GM13977 (cell line): Measurements from ENCODE around the gene AHCYL2.

Experiments
- DNase-seq: peaks from one replicate; pipeline ENCODE4 v3.0.0; 2012; ENCODE audit warnings: low spot score
- CTCF ChIP-seq: IDR thresholded peaks from 2 replicates; pipeline ENCODE4 v1.5.1; 2012; ENCODE audit warnings: mild to moderate bottlenecking, control low read depth; ENCODE audit not compliant: insufficient read depth; ENCODE audit errors: extremely low read depth, missing control alignments
- in situ Hi-C: fragments of 300-500 bp; cut with MboI; formaldehyde crosslinking; loops from one replicate; pipeline ENCODE4 v1.12.0; 2022; ENCODE audit warnings: low sequenced_read_pairs, low pct_unique_long_range_greater_than_20kb, mixed read lengths, inconsistent platforms; ENCODE audit not compliant: unreplicated experiment

AHCYL2 gene

DNA sequence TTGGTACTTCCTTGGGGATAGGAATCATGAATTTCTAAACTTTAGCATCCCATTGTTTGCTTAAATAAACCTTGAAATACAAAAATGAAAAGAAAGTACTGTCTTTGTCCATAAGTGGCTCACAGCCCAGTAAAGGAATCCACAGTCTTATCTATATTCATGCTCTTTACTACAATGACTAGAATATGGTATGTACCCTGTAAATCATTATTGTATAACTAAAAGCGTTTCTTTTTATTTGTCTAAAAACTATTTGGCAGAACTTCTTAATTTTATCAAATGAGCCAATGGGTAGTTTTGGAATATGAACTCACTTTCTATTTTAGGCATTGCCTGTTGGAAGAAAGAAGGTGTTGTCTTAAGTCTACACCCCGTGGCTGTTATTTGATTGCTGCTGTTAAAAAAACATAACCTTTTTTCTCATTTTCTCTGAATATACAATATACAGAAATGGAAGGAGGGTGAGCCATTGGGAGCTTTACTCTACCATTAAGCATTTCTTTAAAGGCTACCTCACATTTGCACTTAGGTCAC lies 197.0 kb downstream of the AHCYL2 start:
- in situ Hi-C loops = no loop called here
- TF ChIP-seq CTCF = no peak

DNA sequence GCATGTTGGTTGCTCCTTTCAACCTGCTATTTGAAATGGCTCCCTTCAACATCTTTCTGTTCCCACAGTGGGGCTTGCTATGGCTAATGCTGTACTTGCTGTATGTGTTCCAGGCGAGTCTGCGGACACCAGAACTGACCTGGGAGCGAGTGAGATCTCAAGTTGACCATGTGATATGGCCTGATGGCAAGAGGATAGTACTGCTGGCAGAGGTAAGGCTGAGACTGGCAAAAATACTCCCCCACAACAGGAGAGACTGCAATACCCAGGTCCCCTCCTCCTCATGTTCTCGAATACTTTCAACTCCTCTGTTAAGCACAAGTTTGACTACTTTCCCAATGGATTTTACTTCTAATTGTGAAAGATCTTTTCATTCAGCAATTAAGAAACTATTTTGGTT lies 197.9 kb downstream of the AHCYL2 start:
- no peak for DNase-seq
- in situ Hi-C loops = no loop called here

More for the DNA sequence above, 197.0 kb downstream of the AHCYL2 start:
- DNase-seq = no peak

GRCh38 chr7:129423700-129424410 lies 199.0 kb downstream of the AHCYL2 start:
- in situ Hi-C loops = no loop called here
- DNase-seq = no peak
- TF ChIP-seq CTCF = no peak

More for the DNA sequence above, 197.9 kb downstream of the AHCYL2 start:
- TF ChIP-seq CTCF = no peak

GRCh38 chr7:129426482-129426881 lies 201.7 kb downstream of the AHCYL2 start:
- no peak for TF ChIP-seq CTCF
- in situ Hi-C loops = no loop called here
- DNase-seq = no peak

DNA sequence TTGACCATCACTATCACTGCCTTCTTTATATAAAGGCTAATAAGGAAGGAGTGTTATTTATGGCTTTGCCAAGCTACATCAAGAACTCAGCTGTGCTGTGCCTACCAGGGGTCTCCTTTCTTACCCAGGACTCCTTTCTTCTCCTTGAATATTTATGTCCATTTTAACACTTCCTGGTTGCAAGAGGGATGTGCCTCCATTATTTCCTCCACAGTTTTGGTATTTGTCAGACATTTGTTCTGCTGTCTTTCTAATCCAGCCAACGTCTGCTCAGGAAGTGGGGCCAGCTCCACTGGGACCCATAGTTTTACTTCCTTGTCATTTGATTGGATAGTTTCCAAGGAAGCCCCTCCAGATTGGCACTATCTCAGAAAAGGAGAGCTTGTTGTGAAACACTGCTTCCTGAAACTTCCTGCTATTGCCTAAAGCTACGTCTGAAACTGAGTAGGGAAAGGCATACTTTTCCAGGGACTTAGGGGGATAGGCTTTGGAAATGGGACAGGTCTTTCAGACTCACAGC lies 202.8 kb downstream of the AHCYL2 start:
- no peak for DNase-seq
- TF ChIP-seq CTCF = no peak
- in situ Hi-C loops = no loop called here

DNA sequence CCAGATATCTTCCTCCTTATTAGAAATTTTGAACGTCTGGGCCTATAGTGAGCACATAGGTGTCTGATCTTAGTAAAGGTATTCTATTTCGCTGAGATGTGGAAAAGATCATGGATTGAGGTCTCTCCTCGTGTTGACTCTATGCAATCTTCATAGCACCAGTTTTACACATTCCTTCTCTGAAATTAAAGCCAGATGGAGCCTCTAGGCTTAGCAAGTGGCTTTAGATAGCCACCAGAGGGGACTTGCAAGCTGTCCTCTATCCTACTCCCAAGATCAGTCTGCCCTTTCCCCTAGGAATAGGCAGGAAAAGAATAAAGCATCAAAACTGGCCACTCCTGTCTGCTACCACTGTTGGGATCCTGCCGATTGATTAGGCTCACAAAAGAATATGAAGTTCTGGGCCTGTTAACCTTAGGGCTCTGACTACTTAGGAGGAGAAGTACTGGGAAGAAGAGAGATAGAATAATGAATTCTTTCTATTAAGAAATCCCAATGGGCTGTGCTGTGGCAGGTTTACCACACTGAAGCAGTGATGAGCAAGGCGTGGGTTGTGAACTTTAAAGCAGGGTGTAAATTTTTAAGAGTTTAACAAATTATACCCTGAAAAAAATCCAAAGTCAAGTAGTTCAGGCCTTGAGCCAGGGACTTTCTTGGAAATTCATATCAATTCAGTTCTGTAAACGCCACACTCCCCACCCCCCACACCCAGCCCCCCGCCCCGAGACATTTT lies 207.2 kb downstream of the AHCYL2 start:
- no peak for TF ChIP-seq CTCF
- no peak for DNase-seq

More for the DNA sequence above, 207.2 kb downstream of the AHCYL2 start:
- in situ Hi-C loops = no loop called here
